Measurements from ENCODE around the gene CEP112.
A peak's percentile ranks its signal among the peaks of the same experiment; 100 is the strongest.

DNA sequence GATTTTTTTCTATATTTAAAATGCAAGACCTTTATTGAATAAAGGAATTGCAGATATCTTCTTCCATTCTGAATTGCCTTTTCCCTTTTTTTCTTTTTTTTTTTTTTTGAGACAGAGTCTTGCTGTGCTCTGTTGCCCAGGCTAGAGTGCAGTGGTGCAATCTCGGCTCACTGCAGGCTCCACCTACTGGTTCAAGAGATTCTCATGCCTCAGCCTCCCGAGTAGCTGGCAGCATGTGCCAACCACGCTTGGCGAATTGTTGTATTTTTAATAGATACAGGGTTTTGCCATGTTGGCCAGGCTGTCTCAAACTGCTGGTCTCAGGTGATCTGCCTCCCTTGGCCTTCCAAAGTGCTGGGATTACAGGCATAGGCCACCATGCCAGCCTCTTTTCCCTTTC is 151.5 kb downstream of the CEP112 start:
- TF ChIP-seq CTCF (conservative IDR thresholded peaks at IDR 0.05; ENCODE audit: low read depth in 2 of 2) (peak; percentile 32 to 51), EZH2 (IDR thresholded peaks at IDR 0.05; ENCODE audit: low read depth, unreplicated experiment) (no peak), JUNB (IDR thresholded peaks at IDR 0.05; ENCODE audit: unreplicated experiment) (no peak), CREB1 (CRISPR knock-in tag; IDR thresholded peaks at IDR 0.05; ENCODE audit: low read depth) (no peak), POLR2AphosphoS5 (IDR thresholded peaks at IDR 0.05; ENCODE audit: low read depth) (no peak)
- TF ChIP-seq, protein P1, sequence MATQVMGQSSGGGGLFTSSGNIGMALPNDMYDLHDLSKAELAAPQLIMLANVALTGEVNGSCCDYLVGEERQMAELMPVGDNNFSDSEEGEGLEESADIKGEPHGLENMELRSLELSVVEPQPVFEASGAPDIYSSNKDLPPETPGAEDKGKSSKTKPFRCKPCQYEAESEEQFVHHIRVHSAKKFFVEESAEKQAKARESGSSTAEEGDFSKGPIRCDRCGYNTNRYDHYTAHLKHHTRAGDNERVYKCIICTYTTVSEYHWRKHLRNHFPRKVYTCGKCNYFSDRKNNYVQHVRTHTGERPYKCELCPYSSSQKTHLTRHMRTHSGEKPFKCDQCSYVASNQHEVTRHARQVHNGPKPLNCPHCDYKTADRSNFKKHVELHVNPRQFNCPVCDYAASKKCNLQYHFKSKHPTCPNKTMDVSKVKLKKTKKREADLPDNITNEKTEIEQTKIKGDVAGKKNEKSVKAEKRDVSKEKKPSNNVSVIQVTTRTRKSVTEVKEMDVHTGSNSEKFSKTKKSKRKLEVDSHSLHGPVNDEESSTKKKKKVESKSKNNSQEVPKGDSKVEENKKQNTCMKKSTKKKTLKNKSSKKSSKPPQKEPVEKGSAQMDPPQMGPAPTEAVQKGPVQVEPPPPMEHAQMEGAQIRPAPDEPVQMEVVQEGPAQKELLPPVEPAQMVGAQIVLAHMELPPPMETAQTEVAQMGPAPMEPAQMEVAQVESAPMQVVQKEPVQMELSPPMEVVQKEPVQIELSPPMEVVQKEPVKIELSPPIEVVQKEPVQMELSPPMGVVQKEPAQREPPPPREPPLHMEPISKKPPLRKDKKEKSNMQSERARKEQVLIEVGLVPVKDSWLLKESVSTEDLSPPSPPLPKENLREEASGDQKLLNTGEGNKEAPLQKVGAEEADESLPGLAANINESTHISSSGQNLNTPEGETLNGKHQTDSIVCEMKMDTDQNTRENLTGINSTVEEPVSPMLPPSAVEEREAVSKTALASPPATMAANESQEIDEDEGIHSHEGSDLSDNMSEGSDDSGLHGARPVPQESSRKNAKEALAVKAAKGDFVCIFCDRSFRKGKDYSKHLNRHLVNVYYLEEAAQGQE (IDR thresholded peaks at IDR 0.05; ENCODE audit: unreplicated experiment) = no peak
